Pancreas (tissue), 10 donors: ENCODE data around the gene FOXJ1. TPM values are rescaled to one million over a fixed set of nuclear protein-coding genes. Genes with fewer than 3 reads are reported as not detected.

Experiments
- ATAC-seq, 4 donors: fragments of 200-7000 bp; cut with Tn5 transposase; one replicate each; pipeline versions ENCODE4 v1.8.0 to v1.9.1; 2020; ENCODE audit warnings: mild to moderate bottlenecking in 4 of 4, moderate library complexity in 4 of 4
- DNase-seq, 6 donors: peaks; one replicate each; pipeline ENCODE4 v3.0.0-alpha.2; 2020
- FAIRE-seq: peaks from 2 replicates; lab custom pipeline; 2012; peaks lifted over from hg19 to GRCh38; lab: Jason Lieb, UNC
- H3K27ac ChIP-seq, 4 donors: fragments of 200-600 bp; sonication (generic); 1 replicate in 3 of 4; 2 replicates in 1 of 4; pipeline versions ENCODE4 v1.5.0 to v1.8.0; 2020
- H3K27me3 ChIP-seq, 4 donors: fragments of 200-600 bp; one replicate each; pipeline ENCODE4 v1.8.0; 2021
- H3K36me3 ChIP-seq, 3 donors: fragments of 200-600 bp; sonication (generic) in 1 of 3; one replicate each; pipeline versions ENCODE4 v1.5.0 to v1.8.0; 2020 to 2021
- H3K4me1 ChIP-seq, 3 donors: fragments of 200-600 bp; one replicate each; pipeline ENCODE4 v1.8.0; 2021
- H3K4me3 ChIP-seq, 4 donors: fragments of 200-600 bp; sonication (generic) in 2 of 4; one replicate each; pipeline versions ENCODE4 v1.5.0 to v1.8.0; 2020 to 2021
- H3K9me3 ChIP-seq, 4 donors: fragments of 200-600 bp; one replicate each; pipeline ENCODE4 v1.8.0; 2021
- CTCF ChIP-seq, 4 donors: fragments of 200-600 bp; sonication (generic) in 3 of 4; IDR thresholded peaks; one replicate each; pipeline versions ENCODE4 v1.5.0 to v1.8.0; 2021; ENCODE audit warnings: antibody characterized with exemption in 4 of 4
- WGBS, 2 donors: extraction: QIAGEN DNeasy Blood & Tissue Kit; methylation state at CpG; one replicate each; pipeline ENCODE4 v1.1.7; 2013; 5-methylcytosine and 5-hydroxymethylcytosine counted together
- intact Hi-C, 3 donors: fragments of 100-400 bp; cut with DNase I; formaldehyde crosslinking; loops; one replicate each; pipeline versions ENCODE4 v1.11.1 to v1.14.2; 2022
- polyA plus RNA-seq, 2 donors: library from polyadenylated mRNA; stranded (reverse); fragments of 200-250 nt; gene quantifications; one replicate each; pipeline ENCODE4 v1.2.3, GENCODE V29; 2013
- total RNA-seq, 6 donors: library from RNA; stranded (reverse); fragmentation: NEBNext Ultra II Directional in 4 of 6; extraction: Animal tissue kit (Norgen Biotek cat#: 25700) in 4 of 6; gene quantifications; one replicate each; pipeline versions ENCODE4 v1.2.1 to v1.2.4, GENCODE V29; 2021 to 2023
- donor health status: healthy with polysubstance abuse.
- donor health status: DM: no; HTN: no; CAD: no; lungs with moderate emphysema.
- donor health status: DM: no; HTN: no; CAD: no.
- donor health status: control.
- donor health status: control.
- donor health status: Bipolar disorder and iron deficiency.
- donor health status: DM: yes; HTN: yes; CAD: no.
- donor health status: DM: no; HTN: no; CAD: no.
- donor health status: DM: no; HTN: no; CAD: no.
- donor health status: DM: yes; HTN: yes; CAD: no.

The FOXJ1 gene
- total and polyA plus RNA-seq, 8 donors = 0.14 to 5.7 (median 0.64) TPM

GRCh38 chr17:76123749-76124581 is 17.1 kb downstream of the FOXJ1 start:
- Histone ChIP-seq H3K36me3 (no peaks in the 10 kb centered on the region), H3K27me3 (no peaks in the 10 kb centered on the region), H3K27ac (no peak overlapping the region), H3K9me3 (no peaks in the 10 kb centered on the region), H3K4me1 (peaks cover 0 to 4% (median 0%) of the 10 kb centered on the region in 3 donors), H3K4me3 (no peak overlapping the region)
- FAIRE-seq (no peak), ATAC-seq (no peak), DNase-seq (no peak)
- 68 to 72% methylated on average over 9 of the region's 9 CpGs for WGBS, 2 donors
- intact Hi-C loops = loop anchor here in 2 of 3 donors (5.0 kb wide), 2 partner anchors 153 to 158 kb away; no protein-coding TSS in a partner anchor
- no peak for TF ChIP-seq CTCF (IDR thresholded peaks at IDR 0.05)

- Histone ChIP-seq H3K4me3 (no peak overlapping the region), H3K4me1 (peaks cover 0 to 4% (median 0%) of the 10 kb centered on the region in 3 donors), H3K36me3 (no peaks in the 10 kb centered on the region), H3K27ac (no peak overlapping the region), H3K9me3 (no peaks in the 10 kb centered on the region), H3K27me3 (no peaks in the 10 kb centered on the region)
- no peak for TF ChIP-seq CTCF (IDR thresholded peaks at IDR 0.05)
- FAIRE-seq (no peak), DNase-seq (no peak), ATAC-seq (no peak)
- WGBS, 2 donors = 77 to 83% methylated on average over 5 of the region's 5 CpGs
- intact Hi-C loops = loop anchor here in 2 of 3 donors (5.0 kb wide), 2 partner anchors 154 to 159 kb away; no protein-coding TSS in a partner anchor
These were observed 17.9 kb downstream of the FOXJ1 start for GRCh38 chr17:76123191-76123499.

GRCh38 chr17:76122431-76123190 is 18.4 kb downstream of the FOXJ1 start:
- 89 to 94% methylated on average over 23 to 24 of the region's 24 CpGs for WGBS, 2 donors
- no peak for FAIRE-seq
- intact Hi-C loops = loop anchor here in 2 of 3 donors (5.0 kb wide), 2 partner anchors 155 to 160 kb away; no protein-coding TSS in a partner anchor

GRCh38 chr17:76121932-76122430 is 19.1 kb downstream of the FOXJ1 start:
- FAIRE-seq = no peak

More at GRCh38 chr17:76122431-76123190, 18.4 kb downstream of the FOXJ1 start:
- H3K4me1 ChIP-seq = peaks cover 0 to 4% (median 0%) of the 10 kb centered on the region in 3 donors
- DNase-seq (peak in 1 of 6 donors; percentile 66), ATAC-seq (no peak)
- no peaks in the 10 kb centered on the region for H3K9me3 ChIP-seq
- no peak for TF ChIP-seq CTCF (IDR thresholded peaks at IDR 0.05)
- no peaks in the 10 kb centered on the region for H3K36me3 ChIP-seq
- H3K27ac ChIP-seq = no peak overlapping the region
- H3K4me3 ChIP-seq = no peak overlapping the region
- no peaks in the 10 kb centered on the region for H3K27me3 ChIP-seq

More at GRCh38 chr17:76121932-76122430, 19.1 kb downstream of the FOXJ1 start:
- no peaks in the 10 kb centered on the region for H3K9me3 ChIP-seq
- peaks cover 0 to 4% (median 0%) of the 10 kb centered on the region in 3 donors for H3K4me1 ChIP-seq
- H3K27ac ChIP-seq = no peak overlapping the region
- intact Hi-C loops = loop anchor here in 2 of 3 donors (5.0 kb wide), 2 partner anchors 155 to 160 kb away; no protein-coding TSS in a partner anchor
- TF ChIP-seq CTCF (IDR thresholded peaks at IDR 0.05) = no peak
- 42 to 47% methylated on average over 41 to 42 of the region's 42 CpGs for WGBS, 2 donors
- no peaks in the 10 kb centered on the region for H3K27me3 ChIP-seq
- H3K4me3 ChIP-seq = peak overlapping the region in 2 of 4 donors; percentile 28 to 39
- peak; percentile 46 to 60 (median 55) for ATAC-seq
- DNase-seq = peak in 1 of 6 donors; percentile 75
- H3K36me3 ChIP-seq = no peaks in the 10 kb centered on the region
